Left hindlimb (tissue), 1 donor: ENCODE results near the gene KCNQ5.
"Not testable (repeated sequence)": the region's sequence is repeated elsewhere in the genome, so short reads cannot be mapped to it uniquely, and the experiment has no call there.

Experiments
- DNase-seq: peaks from one replicate; pipeline ENCODE4 v3.0.0-alpha.2; 2018

Gene KCNQ5

DNA sequence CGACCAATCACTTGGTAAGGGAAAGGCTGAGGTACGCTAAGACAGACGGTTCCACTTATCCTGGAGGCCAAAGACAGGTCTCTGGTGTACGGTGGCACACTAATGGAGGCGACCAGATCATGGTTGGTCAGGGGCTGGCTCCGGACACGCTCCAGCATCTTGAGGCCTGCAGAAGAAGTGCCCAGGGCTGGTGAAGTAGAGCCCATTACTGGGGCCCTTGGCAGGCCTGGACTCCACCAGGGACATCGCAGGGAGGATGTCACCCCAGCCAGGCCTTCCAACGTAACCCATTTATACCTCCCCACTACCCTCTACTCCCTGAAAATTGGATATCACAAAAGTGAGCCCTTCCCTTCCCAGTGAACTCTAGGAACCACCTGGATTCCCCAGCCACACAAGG lies 587.3 kb downstream of the KCNQ5 start:
- DNase-seq, result no peak

DNA sequence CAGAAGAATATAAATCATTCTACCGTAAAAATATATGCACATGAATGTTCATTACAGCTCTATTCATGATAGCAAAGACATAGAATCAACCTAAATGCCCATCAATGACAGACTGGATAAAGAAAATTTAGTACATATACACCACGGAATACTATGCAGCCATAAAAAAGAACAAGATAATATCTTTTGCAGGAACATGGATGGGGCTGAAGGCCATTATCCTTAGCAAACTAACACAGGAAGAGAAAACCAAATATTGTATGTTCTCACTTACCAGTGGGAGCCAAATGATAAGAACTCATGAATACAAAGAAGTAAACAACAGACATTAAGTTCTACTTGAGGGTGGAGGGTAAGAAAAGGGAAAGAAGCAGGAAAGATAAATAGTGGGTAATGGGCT lies 595.0 kb downstream of the KCNQ5 start:
- no peak for DNase-seq

DNA sequence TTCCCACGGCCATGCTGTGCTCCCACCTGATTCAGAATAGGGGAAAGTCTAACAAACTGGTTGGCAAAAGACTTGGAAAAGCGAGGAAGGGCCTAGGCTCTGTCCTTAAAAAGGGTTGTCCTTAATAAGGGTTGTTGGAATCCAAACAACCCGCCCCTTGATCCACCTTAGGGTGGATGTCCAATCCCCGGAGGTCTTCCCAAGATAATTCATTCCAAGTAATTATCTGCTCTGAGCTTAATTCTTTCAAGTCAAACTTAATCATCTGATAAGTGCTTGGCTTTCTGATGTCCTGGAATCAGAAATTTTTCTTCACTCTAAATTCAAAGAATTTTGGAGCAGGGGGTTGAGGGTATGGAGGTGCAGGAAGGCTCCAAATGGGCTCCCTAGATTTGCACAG lies 603.5 kb downstream of the KCNQ5 start, which contains the start of gene KHDC1L:
Gene KHDC1L (minus strand): TSS at position 101 of the 400 bp plus-strand sequence. CDS start 88 bp downstream, at position 13.
- DNase-seq, result no peak

DNA sequence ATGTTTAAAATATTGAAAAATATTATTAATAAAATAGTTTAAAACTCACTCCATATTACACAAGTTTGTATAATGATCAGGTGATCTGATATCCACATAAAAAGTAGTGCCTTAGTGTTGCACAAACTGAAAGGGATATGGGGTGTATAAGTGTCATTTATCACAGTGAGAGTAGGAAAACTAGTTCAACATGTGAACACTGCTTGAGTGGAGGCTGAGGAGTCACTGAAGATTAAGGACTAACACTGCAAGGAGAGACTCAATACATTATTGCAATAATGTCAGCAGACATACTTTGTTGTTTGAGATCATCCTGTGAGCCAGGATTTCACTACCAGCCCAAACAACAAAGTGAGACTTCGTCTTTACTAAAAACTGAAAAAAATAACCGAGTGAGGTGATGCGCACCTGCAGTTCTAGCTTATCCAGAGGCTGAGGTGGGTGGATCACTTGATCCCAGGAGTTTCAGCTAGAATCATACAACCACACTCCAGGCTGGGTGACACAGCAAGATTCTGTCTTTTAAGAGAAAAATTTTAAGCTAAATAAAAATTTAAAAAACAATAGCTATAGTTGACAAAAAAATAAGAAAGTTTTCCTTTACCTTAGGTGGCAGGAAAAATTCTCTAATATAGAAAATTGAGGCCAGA lies 605.9 kb downstream of the KCNQ5 start:
- no peak for DNase-seq

DNA sequence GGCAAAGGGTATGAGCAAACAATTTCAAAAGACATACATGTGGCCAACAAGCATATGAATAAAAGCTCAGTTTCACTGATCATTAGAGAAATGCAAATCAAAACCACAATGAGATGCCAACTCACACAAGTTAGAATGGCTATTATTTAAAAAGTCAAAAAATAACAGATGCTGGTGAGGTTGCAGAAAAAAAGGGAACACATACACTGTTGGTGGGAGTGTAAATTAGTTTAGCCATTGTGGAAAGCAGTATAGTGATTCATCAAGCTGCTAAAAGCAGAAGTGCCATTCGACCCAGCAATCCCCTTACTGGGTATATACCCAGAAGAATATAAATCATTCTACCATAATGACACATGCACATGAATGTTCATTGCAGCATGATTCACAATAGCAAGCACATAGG lies 610.1 kb downstream of the KCNQ5 start:
- no peak for DNase-seq

DNA sequence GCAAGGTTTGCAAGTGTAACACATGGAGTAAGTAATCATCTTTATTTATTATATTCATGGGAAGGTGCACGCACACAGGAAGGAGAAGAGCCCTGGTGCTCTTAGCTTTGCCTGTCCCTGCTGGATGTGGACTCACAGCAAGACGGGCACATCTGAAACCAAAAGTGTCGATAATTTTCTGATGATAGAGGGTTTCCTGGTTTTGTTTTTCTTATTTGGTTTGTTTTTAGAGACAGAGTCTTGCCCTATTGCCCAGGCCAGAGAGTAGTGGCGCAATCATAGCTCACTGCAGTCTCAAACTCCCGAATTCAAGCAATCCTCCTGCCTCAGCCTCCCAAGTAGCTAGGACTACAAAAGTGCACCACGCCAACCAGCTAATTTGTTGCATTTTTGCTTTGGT lies 611.2 kb downstream of the KCNQ5 start:
- no peak for DNase-seq

DNA sequence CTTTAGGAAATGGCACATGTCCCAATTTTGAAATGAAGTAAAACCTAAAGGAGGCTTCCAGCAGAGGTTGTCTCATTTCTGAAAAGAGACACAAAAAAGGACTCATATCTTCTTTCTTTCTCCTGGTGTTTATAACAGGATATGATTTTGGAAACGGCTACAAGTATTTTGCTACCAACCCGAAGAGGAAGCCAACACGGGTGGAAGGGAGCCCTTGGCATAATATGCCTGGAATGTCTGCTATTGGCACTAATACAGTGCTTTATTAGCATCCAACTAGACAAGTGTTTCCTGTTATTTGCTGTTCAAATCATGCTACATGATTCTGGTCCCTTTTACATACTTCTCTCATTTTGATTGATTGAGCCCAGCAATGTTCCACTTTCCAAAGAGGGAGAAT lies 612.1 kb downstream of the KCNQ5 start:
- not testable (repeated sequence) for DNase-seq

DNA sequence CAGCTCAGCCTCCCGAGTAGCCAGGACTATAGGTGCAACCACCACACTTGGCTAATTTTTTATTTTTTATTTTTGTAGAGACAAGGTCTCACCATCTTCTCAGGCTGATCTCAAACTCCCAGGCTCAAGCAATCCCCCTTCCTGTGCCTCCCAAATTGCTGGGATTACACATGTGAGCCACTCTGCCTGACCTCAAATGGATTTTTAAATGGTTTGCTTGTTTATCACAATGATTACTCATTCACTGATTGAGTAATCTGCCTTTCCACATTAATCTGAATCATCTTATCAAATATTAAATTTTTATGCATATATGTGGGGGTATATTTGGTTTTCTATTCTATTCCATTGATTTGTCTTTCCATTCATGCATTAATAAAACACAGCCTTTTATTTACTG lies 612.9 kb downstream of the KCNQ5 start:
- no peak for DNase-seq

DNA sequence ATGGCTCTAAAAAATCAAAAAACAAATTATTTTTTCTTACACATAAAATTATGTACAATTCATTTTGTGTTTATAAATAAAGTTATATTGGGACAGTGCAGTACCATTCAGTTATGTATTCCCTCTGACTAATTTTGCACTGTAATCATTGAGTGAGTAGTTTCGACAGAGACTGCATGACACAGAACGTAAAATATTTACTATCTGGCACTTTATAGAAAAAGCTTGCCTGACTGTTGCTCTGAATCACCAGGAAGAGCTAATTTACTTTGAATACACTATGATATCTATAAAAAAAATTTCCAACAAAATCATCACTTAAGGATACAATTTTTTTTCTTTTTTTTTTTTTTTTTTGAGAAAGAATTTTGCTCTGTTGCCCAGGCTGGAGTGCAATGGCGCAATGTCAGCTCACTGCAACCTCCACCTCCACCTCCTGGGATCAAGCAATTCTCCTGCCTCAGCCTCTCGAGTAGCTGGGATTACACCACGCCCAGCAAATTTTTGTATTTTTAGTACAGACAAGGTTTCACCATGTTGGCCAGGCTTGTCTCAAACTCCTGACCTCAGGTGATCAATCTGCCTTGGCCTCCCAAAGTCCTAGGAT lies 614.4 kb downstream of the KCNQ5 start:
- DNase-seq, result no peak

DNA sequence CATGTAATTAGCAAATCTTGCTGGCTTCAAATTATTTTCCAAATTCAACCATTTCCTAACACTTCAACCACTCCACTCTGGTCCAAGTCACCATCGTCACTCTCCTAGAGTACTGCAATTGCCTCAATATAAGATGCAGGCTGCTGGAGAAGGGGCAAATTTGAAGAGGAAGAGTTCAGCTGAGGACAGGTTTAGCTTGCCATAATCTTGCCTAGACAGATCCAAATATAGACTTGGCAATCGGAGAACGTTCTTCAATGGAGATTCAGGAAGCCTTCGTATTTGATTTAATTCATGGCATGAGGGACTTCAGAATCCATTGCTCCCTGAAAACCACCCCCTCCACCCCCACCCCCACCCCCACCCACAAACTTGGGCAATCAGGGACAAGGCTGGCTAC lies 618.9 kb downstream of the KCNQ5 start:
- no peak for DNase-seq

DNA sequence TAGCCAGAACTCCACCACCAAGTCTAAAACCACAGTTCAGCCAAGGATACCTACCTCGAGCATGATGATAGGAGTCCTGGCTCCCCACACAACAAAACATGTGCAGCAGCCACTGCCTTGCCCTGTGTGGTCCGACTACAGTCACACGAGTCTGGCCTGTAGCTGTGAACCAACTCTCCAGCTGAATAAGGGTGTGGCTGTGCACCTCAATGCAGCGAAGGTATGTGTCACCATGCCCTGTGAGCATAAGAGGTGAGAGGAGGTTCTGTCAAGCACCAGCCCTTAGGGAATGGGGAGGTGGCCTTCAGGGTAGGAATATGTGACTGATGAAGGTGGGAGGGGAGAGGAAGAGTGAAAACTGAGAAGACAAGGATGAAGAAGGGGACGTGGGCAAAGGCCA lies 620.1 kb downstream of the KCNQ5 start:
- no peak for DNase-seq
